HEK293T (cell line): ENCODE results near the gene KRT33A.

ENCODE experiments used
- CTCF ChIA-PET: fragments of 350-600 bp; formaldehyde crosslinking; extraction: SDS; loops from one replicate; lab custom pipeline; 2021; ENCODE audit warnings: antibody characterized with exemption, inconsistent platforms; lab: Yijun Ruan, JAX
- POLR2A ChIA-PET: fragments of 350-600 bp; formaldehyde crosslinking; extraction: SDS; loops from one replicate; lab custom pipeline; 2020; ENCODE audit warnings: antibody characterized with exemption, inconsistent platforms; lab: Yijun Ruan, JAX
- DNase-seq: peaks from one replicate; pipeline ENCODE4 v3.0.0; 2012; ENCODE audit warnings: mixed read lengths; ENCODE audit errors: extremely low spot score
- ARNT ChIP-seq: fragments of 450-650 bp; IDR thresholded peaks from 2 replicates; pipeline ENCODE4 v1.6.1; 2017; ENCODE audit warnings: mild to moderate bottlenecking
- BHLHE40 ChIP-seq: fragments of 450-650 bp; IDR thresholded peaks from 2 replicates; pipeline ENCODE4 v1.6.1; 2016; ENCODE audit warnings: mild to moderate bottlenecking, moderate library complexity, borderline replicate concordance
- CTBP1 ChIP-seq: fragments of 450-650 bp; IDR thresholded peaks from 2 replicates; pipeline ENCODE4 v1.6.1; 2016; ENCODE audit warnings: borderline replicate concordance
- ELF4 ChIP-seq: fragments of 450-650 bp; IDR thresholded peaks from 2 replicates; pipeline ENCODE4 v1.6.1; 2017; ENCODE audit warnings: antibody characterized with exemption
- FOXA1 ChIP-seq: fragments of 450-650 bp; IDR thresholded peaks from 2 replicates; pipeline ENCODE4 v1.6.1; 2016; ENCODE audit warnings: mild to moderate bottlenecking
- FOXK2 ChIP-seq: fragments of 450-650 bp; IDR thresholded peaks from 2 replicates; pipeline ENCODE4 v1.6.1; 2016; ENCODE audit warnings: mild to moderate bottlenecking
- FOXM1 ChIP-seq: fragments of 450-650 bp; IDR thresholded peaks from 2 replicates; pipeline ENCODE4 v1.6.1; 2017; ENCODE audit warnings: mild to moderate bottlenecking, borderline replicate concordance
- HDGF ChIP-seq: fragments of 450-650 bp; IDR thresholded peaks from 2 replicates; pipeline ENCODE4 v1.6.1; 2017; ENCODE audit warnings: antibody characterized with exemption, borderline replicate concordance
- L3MBTL2 ChIP-seq: fragments of 450-650 bp; conservative IDR thresholded peaks from 2 replicates; pipeline ENCODE4 v1.6.1; 2016; ENCODE audit warnings: mild to moderate bottlenecking
- LEF1 ChIP-seq: fragments of 450-650 bp; IDR thresholded peaks from 2 replicates; pipeline ENCODE4 v1.6.1; 2017; ENCODE audit warnings: mild to moderate bottlenecking, borderline replicate concordance
- NFRKB ChIP-seq: fragments of 450-650 bp; IDR thresholded peaks from 2 replicates; pipeline ENCODE4 v1.6.1; 2016; ENCODE audit warnings: mild to moderate bottlenecking, moderate library complexity
- PKNOX1 ChIP-seq: fragments of 450-650 bp; IDR thresholded peaks from 2 replicates; pipeline ENCODE4 v1.6.1; 2016
- SP1 ChIP-seq: fragments of 450-650 bp; IDR thresholded peaks from 2 replicates; pipeline ENCODE4 v1.6.1; 2017
- SUZ12 ChIP-seq: fragments of 450-650 bp; IDR thresholded peaks from 2 replicates; pipeline ENCODE4 v1.6.1; 2016; ENCODE audit warnings: mild to moderate bottlenecking
- TARDBP ChIP-seq: fragments of 450-650 bp; IDR thresholded peaks from 2 replicates; pipeline ENCODE4 v1.6.1; 2016
- ZNF384 ChIP-seq: fragments of 450-650 bp; IDR thresholded peaks from 2 replicates; pipeline ENCODE4 v1.6.1; 2016

The KRT33A gene

GRCh38 chr17:41322903-41323895 is 27.4 kb downstream of the KRT33A start:
- TF ChIP-seq LEF1 (no peak), L3MBTL2 (no peak), FOXM1 (no peak), FOXK2 (no peak), PKNOX1 (no peak), ELF4 (no peak), HDGF (no peak), SUZ12 (no peak), SP1 (no peak), TARDBP (no peak), NFRKB (no peak), BHLHE40 (no peak), FOXA1 (no peak)
- DNase-seq, result no peak
- ChIA-PET POLR2A (no interaction called here), CTCF (interaction anchor here (0.6 to 2.3 kb wide), 16 partner anchors 8 to 747 kb away, joined by 3 to 7 read pairs (median 4); partner anchors contain the start of genes KRTAP16-1 and KRTAP29-1)

GRCh38 chr17:41322094-41322902 is 28.3 kb downstream of the KRT33A start:
- peak; percentile 22 for DNase-seq
- ChIA-PET CTCF (interaction anchor here (0.6 to 2.3 kb wide), 16 partner anchors 8 to 467 kb away, joined by 3 to 7 read pairs (median 4); partner anchors contain the start of genes KRTAP16-1 and KRTAP29-1), POLR2A (no interaction called here)
- TF ChIP-seq HDGF, result no peak

GRCh38 chr17:41318231-41318630 is 32.4 kb downstream of the KRT33A start:
- ChIA-PET POLR2A (no interaction called here), CTCF (no interaction called here)
- TF ChIP-seq ELF4, result no peak
- DNase-seq, result no peak

- no peak for DNase-seq
- ChIA-PET CTCF (no interaction called here), POLR2A (no interaction called here)
- TF ChIP-seq LEF1 (no peak), ELF4 (no peak), TARDBP (no peak), CTBP1 (no peak), ZNF384 (no peak), HDGF (no peak), L3MBTL2 (no peak), SP1 (no peak), BHLHE40 (no peak), FOXA1 (no peak), FOXM1 (no peak), SUZ12 (no peak), FOXK2 (no peak), ARNT (no peak), PKNOX1 (no peak), NFRKB (no peak)
Measured at GRCh38 chr17:41315814-41316445, 34.7 kb downstream of the KRT33A start.

GRCh38 chr17:41315204-41315794 is 35.3 kb downstream of the KRT33A start, which contains the start of gene KRTAP17-1:
Gene KRTAP17-1 (minus strand): TSS chr17:41315710. CDS start chr17:41315650, 60 bp downstream.
- TF ChIP-seq ELF4 (no peak), FOXM1 (no peak), SP1 (no peak), FOXA1 (no peak), TARDBP (no peak), LEF1 (no peak), ARNT (no peak), CTBP1 (no peak), PKNOX1 (no peak)
- ChIA-PET POLR2A (no interaction called here), CTCF (no interaction called here)
- no peak for DNase-seq
